Subcutaneous abdominal adipose tissue (tissue), 5 donors: Measurements from ENCODE around the gene WDR4.
"Not testable (repeated sequence)": the region's sequence is repeated elsewhere in the genome, so short reads cannot be mapped to it uniquely, and the experiment has no call there.

ENCODE experiments used
- H3K27ac ChIP-seq: one replicate; pipeline ENCODE4 v1.7.0; 2013; ENCODE audit warnings: low read depth, mild to moderate bottlenecking, inconsistent platforms, low read length, moderate library complexity
- H3K27me3 ChIP-seq, 5 donors: one replicate each; pipeline ENCODE4 v1.7.0; 2013; ENCODE audit warnings: low read length in 5 of 5, inconsistent platforms in 1 of 5; ENCODE audit not compliant: control insufficient read depth in 5 of 5, insufficient read depth in 4 of 5
- H3K36me3 ChIP-seq, 5 donors: one replicate each; pipeline ENCODE4 v1.7.0; 2013; ENCODE audit warnings: low read length in 5 of 5; ENCODE audit not compliant: control insufficient read depth in 5 of 5, insufficient read depth in 5 of 5
- H3K4me1 ChIP-seq, 5 donors: one replicate each; pipeline ENCODE4 v1.7.0; 2013; ENCODE audit warnings: low read length in 5 of 5, mild to moderate bottlenecking in 3 of 5, moderate library complexity in 1 of 5; ENCODE audit not compliant: control insufficient read depth in 5 of 5, insufficient read depth in 5 of 5
- H3K4me3 ChIP-seq, 5 donors: one replicate each; pipeline ENCODE4 v1.7.0; 2013; ENCODE audit warnings: low read length in 5 of 5, low read depth in 1 of 5
- H3K9ac ChIP-seq, 5 donors: one replicate each; pipeline ENCODE4 v1.7.0; 2013; ENCODE audit warnings: low read length in 5 of 5, mild to moderate bottlenecking in 4 of 5, moderate library complexity in 3 of 5
- H3K9me3 ChIP-seq, 5 donors: one replicate each; pipeline ENCODE4 v1.7.0; 2013; ENCODE audit warnings: low read length in 5 of 5; ENCODE audit not compliant: control insufficient read depth in 5 of 5
- donor health status: healthy.
- donor health status: healthy.
- donor health status: healthy.
- donor health status: healthy.
- donor health status: healthy.

Gene WDR4

DNA sequence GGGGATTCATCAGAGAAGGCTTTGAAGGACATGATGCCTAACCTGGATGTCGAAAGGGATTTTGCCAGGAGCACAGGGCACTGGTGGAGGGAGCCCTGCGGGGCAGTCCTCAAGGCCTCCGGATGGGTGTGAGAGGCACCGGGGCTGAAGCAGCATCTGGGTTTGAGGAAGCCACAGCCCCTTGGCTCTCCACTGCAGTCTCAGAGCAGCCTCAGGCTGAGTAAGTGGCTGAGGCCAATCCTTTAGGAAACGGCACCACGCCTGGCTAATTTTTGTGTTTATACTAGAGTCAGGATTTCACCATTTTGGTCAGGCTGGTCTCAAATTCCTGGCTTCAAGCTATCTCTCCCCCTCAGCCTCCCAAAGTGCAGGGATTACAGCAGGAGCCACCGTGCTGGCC is 34.1 kb upstream of the WDR4 start:
- Histone ChIP-seq H3K27me3 (no peaks in the 10 kb centered on the region), H3K27ac (no peak overlapping the region), H3K36me3 (peaks cover 1 to 40% (median 39%) of the 10 kb centered on the region in 5 donors), H3K4me1 (no peaks in the 10 kb centered on the region), H3K9ac (no peak overlapping the region), H3K4me3 (no peak overlapping the region), H3K9me3 (no peaks in the 10 kb centered on the region)

DNA sequence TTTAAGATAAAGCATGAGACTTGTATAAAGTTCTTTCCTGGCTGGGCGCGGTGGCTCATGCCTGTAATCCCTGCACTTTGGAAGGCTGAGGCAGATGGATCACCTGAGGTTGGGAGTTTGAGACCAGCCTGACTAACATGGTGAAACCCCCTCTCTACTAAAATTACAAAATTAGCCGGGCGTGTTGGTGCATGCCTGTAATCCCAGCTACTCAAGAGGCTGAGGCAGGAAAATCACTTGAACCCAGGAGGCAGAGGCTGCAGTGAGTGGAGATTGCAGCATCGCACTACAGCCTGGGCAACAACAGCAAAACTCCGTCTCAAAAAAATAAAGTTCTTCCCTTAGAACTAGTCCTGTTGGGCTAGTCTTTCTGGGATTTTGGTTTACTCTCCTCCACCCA is 32.6 kb upstream of the WDR4 start:
- H3K9ac ChIP-seq = not testable (repeated sequence)
- H3K36me3 ChIP-seq = peaks cover 6 to 48% (median 42%) of the 10 kb centered on the region in 5 donors

DNA sequence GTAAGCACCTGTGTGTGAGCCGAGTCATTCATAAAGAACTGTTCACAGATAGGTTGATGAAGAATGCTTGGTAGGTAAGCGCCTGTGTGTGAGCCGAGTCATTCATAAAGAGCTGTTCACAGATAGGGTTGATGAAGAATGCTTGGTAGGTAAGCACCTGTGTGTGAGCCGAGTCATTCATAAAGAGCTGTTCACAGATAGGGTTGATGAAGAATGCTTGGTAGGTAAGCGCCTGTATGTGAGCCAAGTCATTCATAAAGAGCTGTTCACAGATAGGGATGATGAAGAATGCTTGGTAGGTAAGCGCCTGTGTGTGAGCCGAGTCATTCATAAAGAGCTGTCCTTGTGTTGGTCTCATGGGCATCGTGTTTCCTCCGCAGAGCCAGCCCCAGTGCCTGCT is 29.1 kb upstream of the WDR4 start:
- H3K27me3 ChIP-seq, H3K9me3 ChIP-seq, H3K27ac ChIP-seq, H3K9ac ChIP-seq, H3K4me3 ChIP-seq, H3K4me1 ChIP-seq: not testable (repeated sequence)
- H3K36me3 ChIP-seq = peaks cover 9 to 80% (median 62%) of the 10 kb centered on the region in 5 donors

More for the DNA sequence above, 32.6 kb upstream of the WDR4 start:
- not testable (repeated sequence) for H3K4me1 ChIP-seq, H3K27me3 ChIP-seq, H3K27ac ChIP-seq, H3K4me3 ChIP-seq, H3K9me3 ChIP-seq

DNA sequence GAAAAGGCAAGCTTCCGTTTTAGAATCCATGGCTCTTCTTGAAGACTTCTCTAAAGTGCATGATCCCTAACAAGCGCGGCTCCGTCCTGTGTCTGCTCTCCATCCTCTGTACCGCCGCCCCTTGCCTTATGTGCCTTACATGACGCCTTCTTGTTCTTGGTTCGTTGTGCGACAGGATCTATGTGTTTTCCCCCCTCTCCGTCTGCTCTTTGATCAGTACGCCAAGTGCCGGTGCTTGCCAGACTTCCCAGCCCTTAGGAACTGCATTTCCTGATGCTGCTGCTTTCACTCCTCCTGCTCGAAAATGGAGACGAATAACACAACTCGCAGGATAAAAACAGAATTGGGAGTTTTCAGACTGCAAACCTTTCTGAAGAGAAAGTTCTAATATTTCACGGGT is 26.9 kb upstream of the WDR4 start:
- peaks cover 9 to 83% (median 63%) of the 10 kb centered on the region in 5 donors for H3K36me3 ChIP-seq

DNA sequence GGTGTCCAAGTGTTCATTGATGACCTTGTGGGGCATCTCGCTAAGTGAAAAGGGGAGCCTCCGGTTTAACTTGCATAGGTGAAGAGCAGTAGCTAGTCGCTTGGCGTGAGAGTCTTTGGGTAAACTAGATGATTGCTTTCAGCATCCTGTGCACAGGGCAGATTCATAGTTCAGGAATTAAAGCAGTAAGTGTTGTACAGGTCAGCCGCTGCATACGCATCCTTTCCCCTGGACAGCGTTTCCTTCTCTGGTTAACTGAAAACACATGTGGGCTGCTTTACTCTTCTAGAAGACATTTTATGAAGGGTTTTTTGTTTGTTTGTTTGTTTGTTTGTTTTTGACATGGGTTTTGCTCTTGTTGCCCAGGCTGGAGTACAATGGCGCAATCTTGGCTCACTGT is 25.9 kb upstream of the WDR4 start:
- H3K4me1 ChIP-seq = peaks cover 0 to 6% (median 0%) of the 10 kb centered on the region in 5 donors
- no peak overlapping the region for H3K27ac ChIP-seq
- H3K4me3 ChIP-seq = no peak overlapping the region
- peaks cover 9 to 81% (median 57%) of the 10 kb centered on the region in 5 donors for H3K36me3 ChIP-seq
- H3K27me3 ChIP-seq = no peaks in the 10 kb centered on the region
- H3K9ac ChIP-seq = no peak overlapping the region
- no peaks in the 10 kb centered on the region for H3K9me3 ChIP-seq

More for the DNA sequence above, 26.9 kb upstream of the WDR4 start:
- H3K9me3 ChIP-seq = no peaks in the 10 kb centered on the region
- no peak overlapping the region for H3K9ac ChIP-seq
- H3K4me3 ChIP-seq = no peak overlapping the region
- H3K27me3 ChIP-seq = no peaks in the 10 kb centered on the region
- no peaks in the 10 kb centered on the region for H3K4me1 ChIP-seq
- no peak overlapping the region for H3K27ac ChIP-seq

DNA sequence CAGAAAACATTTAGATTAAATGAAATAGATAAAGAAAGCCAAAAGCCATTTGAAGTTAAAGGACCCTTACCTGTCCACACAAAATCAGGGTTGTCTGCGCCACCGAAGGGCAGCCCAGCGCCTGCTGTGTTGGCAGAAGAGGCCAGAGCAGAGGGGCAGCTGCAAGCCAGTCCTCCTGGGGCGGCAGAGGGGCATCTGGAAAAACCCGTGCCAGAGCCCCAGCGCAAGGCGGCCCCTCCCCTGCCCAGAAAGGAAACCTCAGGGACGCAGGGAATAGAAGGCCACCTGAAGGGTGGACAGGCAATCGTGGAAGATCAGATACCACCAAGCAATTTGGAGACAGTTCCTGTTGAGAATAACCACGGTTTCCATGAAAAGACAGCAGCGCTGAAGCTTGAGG is 24.5 kb upstream of the WDR4 start:
- no peak overlapping the region for H3K4me3 ChIP-seq
- peaks cover 0 to 7% (median 0%) of the 10 kb centered on the region in 5 donors for H3K4me1 ChIP-seq
- peaks cover 9 to 78% (median 47%) of the 10 kb centered on the region in 5 donors for H3K36me3 ChIP-seq
- no peak overlapping the region for H3K27ac ChIP-seq
- no peaks in the 10 kb centered on the region for H3K27me3 ChIP-seq
- H3K9me3 ChIP-seq = no peaks in the 10 kb centered on the region
- no peak overlapping the region for H3K9ac ChIP-seq

DNA sequence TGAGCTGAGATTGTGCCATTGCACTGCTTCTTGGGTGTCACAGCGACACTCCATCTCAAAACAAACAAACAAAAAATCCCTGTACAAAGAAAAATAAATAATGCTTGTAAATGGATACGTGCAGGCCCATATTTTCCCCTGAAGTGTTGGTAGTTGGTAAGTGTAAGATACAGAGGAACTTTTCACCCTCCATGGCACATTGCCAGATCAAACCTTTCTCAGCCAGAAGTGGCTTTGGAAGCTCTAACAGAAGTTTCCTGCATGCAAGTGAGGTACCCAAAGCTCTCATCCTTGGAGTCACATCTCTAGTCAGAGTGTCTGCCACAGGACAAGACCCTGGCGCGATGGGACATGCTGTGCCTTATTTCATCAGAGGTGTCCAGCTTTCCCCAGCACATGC is 21.1 kb upstream of the WDR4 start:
- Histone ChIP-seq H3K36me3 (peaks cover 5 to 76% (median 48%) of the 10 kb centered on the region in 5 donors), H3K4me3 (no peak overlapping the region), H3K27me3 (no peaks in the 10 kb centered on the region), H3K27ac (no peak overlapping the region), H3K9ac (peak overlapping the region in 1 of 5 donors; percentile 56), H3K9me3 (no peaks in the 10 kb centered on the region), H3K4me1 (peaks cover 0 to 7% (median 0%) of the 10 kb centered on the region in 5 donors)

DNA sequence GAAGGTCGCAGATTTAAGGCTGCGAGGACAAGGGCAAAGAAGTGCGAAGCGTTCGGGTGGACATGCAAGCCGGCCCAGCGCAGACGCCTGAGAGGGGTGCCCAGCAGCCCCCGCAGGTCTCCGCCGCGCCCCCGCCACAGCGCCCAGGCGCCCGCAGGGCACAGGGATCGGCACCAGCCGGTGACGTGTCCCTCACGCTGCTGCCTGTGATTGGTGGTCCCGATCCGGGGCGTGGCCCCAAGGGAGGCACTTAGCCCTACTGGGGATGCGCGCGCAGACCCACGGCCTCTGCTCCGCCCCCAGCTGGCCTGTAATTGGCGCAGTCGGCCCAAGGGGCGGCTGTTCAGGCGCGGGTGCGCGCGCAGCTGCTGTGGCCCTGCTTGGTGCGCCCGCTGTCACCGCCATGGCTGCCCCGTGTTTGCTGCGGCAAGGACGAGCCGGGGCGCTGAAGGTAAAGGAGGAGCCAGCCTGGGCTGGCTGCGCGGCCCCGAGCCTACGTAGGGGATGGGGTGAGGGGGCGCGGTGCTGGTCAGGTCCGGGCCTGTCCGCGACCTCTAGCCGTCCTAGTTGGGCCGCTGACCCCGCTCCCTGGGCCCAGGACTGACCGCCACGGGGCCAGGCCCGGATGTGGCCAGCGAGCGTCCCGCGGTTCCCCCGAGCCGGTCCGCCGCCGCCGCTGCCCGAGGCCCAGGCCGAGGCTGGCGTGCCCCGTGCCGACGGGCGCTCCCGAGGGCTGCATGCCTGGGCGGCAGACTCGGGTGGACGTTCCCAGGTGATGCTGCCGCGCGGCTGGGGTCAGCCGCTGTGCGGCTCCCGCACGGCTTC is 13.8 kb upstream of the WDR4 start, which contains the start of gene NDUFV3:
Gene NDUFV3, plus strand, starts transcription at position 379 of the 825 bp plus-strand sequence. Its CDS starts 25 bp downstream, at position 404.
- peaks cover 0 to 40% (median 20%) of the 10 kb centered on the region in 5 donors for H3K4me1 ChIP-seq
- peak within 1 kb of the TSS; percentile 81 to 94 (median 86) for H3K4me3 ChIP-seq
- H3K36me3 ChIP-seq = peaks cover 5 to 16% (median 11%) of the 10 kb centered on the region in 5 donors
- H3K9me3 ChIP-seq = no peaks in the 10 kb centered on the region
- H3K9ac ChIP-seq = peak within 1 kb of the TSS; percentile 93 to 98 (median 96)
- peak within 1 kb of the TSS; percentile 95 for H3K27ac ChIP-seq
- no peaks in the 10 kb centered on the region for H3K27me3 ChIP-seq

DNA sequence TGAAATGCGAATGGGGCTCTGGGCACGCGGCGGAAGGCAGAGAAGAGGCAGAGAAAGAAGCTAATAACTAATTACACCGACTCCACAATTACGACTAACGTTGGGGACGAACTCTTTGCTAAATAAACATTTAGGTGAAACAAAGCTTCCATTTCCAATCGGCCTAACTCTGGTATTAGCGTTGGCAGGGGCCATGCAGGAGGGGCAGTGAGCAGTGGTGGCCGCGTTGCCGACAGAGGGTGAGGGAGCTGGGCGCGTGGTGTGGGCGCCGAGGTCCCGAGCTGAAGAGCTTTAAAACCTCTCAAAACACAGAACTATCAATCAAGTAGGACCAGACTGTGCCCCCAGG is 13.2 kb upstream of the WDR4 start:
- Histone ChIP-seq H3K36me3 (peaks cover 5 to 11% (median 7%) of the 10 kb centered on the region in 5 donors), H3K4me3 (peak overlapping the region; percentile 69 to 94 (median 86)), H3K4me1 (peaks cover 0 to 40% (median 20%) of the 10 kb centered on the region in 5 donors), H3K27ac (peak overlapping the region; percentile 95), H3K9ac (peak overlapping the region; percentile 19 to 96 (median 93)), H3K9me3 (no peaks in the 10 kb centered on the region), H3K27me3 (no peaks in the 10 kb centered on the region)

DNA sequence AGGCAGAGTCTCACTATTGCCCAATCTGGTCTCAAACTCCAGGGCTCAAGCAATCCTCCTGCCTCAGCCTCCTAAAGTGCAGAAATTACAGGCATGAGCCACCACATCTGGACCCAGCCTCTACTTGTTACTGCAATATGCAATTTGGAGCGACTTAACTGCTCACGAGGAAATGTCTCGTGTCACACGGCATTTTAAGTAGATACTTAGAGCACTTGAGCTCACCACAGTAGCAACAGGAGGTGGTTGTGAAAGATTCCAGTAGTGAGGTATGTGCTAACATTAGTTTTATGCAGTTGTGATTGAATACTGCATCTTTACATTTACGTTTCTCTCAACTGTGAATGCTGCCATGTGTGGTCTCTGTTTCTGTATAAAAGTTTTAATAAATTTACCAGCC is 8.0 kb upstream of the WDR4 start:
- Histone ChIP-seq H3K36me3 (no peaks in the 10 kb centered on the region), H3K4me3 (no peak overlapping the region), H3K27me3 (no peaks in the 10 kb centered on the region), H3K4me1 (peaks cover 0 to 27% (median 2%) of the 10 kb centered on the region in 5 donors), H3K9ac (no peak overlapping the region), H3K9me3 (no peaks in the 10 kb centered on the region), H3K27ac (no peak overlapping the region)
